ENCODE results near the gene CDH23. TPM values are rescaled to one million over a fixed set of nuclear protein-coding genes. Genes with fewer than 3 reads are reported as not detected.

The CDH23 gene
- total and polyA plus RNA-seq, 2 donors (not counting 1 experiment from before 2014, with no cell fraction given) = 0.37 to 0.89 TPM

DNA sequence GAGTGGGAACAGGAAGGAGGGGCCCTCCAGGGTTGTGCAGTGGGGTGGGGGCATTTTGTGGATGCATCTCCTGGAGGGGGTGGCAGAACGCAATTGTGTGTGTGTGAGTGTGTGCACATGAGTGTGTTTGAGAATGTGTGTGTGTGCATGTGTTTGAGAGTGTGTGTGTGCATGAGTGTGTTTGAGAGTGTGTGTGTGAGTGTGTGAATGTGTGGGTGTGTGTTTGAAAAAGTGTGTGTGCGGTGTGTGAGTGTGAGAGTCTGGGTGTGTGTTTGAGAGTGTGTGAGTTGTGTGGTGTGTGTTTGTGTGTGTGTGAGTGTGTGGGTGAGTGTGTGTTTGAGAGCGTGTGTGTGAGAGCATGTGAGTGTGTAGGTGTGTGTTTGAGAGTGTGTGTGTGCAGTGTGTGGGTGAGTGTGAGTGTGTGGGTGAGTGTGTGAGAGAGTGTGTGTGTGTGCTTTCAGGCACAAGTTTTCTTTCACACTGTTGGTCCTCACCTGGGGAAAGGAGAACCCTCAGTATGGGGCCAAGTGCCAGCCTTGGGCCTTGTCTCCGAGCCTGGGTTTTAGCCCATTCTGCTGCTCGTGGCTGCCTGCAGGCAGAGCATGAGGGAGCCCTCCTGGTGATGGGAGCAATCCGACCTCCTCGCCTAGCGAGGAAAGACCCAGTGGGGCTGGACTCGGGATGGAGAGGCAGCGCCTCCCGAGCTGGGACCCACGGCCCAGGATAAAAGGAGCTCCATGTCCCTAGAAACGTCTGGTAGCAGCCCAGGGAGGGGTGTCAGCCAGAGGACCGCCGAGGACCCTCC, 35.6 kb downstream of the CDH23 start:
- H3K27me3 Mint-ChIP-seq = peaks cover 19% of the 10 kb centered on the region
- no peak for DNase-seq
- Histone ChIP-seq H3K9me3 (ENCODE audit: control extremely low read depth in 1 of 3, control insufficient read depth in 2 of 3, insufficient read depth in 1 of 3, low read length in 2 of 3) (peaks cover 0 to 4% (median 0%) of the 10 kb centered on the region in 3 donors), H4K20me1 (ENCODE audit: control insufficient read depth, insufficient read depth, low read length, poor library complexity, severe bottlenecking) (no peaks in the 10 kb centered on the region), H3K36me3 (replicated peaks in 1 of 2; ENCODE audit: control extremely low read depth in 1 of 2, control insufficient read depth in 1 of 2, extremely low read depth in 1 of 2, insufficient read depth in 2 of 2, low read length in 1 of 2) (no peaks in the 10 kb centered on the region), H3K4me1 (ENCODE audit: control insufficient read depth in 2 of 2, insufficient read depth in 2 of 2, low read length in 2 of 2) (no peaks in the 10 kb centered on the region), H3K4me2 (replicated peaks; ENCODE audit: low read depth, low read length, poor library complexity, severe bottlenecking) (no peak overlapping the region), H3K27ac (ENCODE audit: low read length in 2 of 2) (no peak overlapping the region), H3K27me3 (replicated peaks in 1 of 4; ENCODE audit: control extremely low read depth in 1 of 4, control insufficient read depth in 3 of 4, insufficient read depth in 4 of 4, low read length in 3 of 4) (no peaks in the 10 kb centered on the region), H3K79me2 (ENCODE audit: control insufficient read depth, insufficient read depth, low read length) (no peaks in the 10 kb centered on the region), H3K4me3 (ENCODE audit: control extremely low read depth in 1 of 5, extremely low read depth in 1 of 5, insufficient read depth in 1 of 5, low read depth in 2 of 5, low read length in 4 of 5) (no peak overlapping the region), H2AFZ (ENCODE audit: insufficient read depth, low read depth, low read length, poor library complexity, severe bottlenecking) (no peak overlapping the region), H3K9ac (ENCODE audit: low read length) (no peak overlapping the region)
- CTCF ChIA-PET = interaction anchor here (1.0 kb wide), 1 partner anchor 48 kb away, joined by 3 read pairs; no protein-coding TSS in a partner anchor
- intact Hi-C loops (cut with micrococcal nuclease) = no loop called here
- H3K27ac Mint-ChIP-seq = no peak overlapping the region
- no peak overlapping the region for H3K4me3 Mint-ChIP-seq
- ATAC-seq (ENCODE audit: low read depth) = no peak
- POLR2A ChIA-PET = no interaction called here
- H3K4me1 Mint-ChIP-seq = no peaks in the 10 kb centered on the region
- TF ChIP-seq EZH2 (IDR thresholded peaks at IDR 0.05; ENCODE audit: borderline replicate concordance, insufficient read depth, low read depth, low read length, poor library complexity, severe bottlenecking) = no peak
- TF ChIP-seq, protein P1, sequence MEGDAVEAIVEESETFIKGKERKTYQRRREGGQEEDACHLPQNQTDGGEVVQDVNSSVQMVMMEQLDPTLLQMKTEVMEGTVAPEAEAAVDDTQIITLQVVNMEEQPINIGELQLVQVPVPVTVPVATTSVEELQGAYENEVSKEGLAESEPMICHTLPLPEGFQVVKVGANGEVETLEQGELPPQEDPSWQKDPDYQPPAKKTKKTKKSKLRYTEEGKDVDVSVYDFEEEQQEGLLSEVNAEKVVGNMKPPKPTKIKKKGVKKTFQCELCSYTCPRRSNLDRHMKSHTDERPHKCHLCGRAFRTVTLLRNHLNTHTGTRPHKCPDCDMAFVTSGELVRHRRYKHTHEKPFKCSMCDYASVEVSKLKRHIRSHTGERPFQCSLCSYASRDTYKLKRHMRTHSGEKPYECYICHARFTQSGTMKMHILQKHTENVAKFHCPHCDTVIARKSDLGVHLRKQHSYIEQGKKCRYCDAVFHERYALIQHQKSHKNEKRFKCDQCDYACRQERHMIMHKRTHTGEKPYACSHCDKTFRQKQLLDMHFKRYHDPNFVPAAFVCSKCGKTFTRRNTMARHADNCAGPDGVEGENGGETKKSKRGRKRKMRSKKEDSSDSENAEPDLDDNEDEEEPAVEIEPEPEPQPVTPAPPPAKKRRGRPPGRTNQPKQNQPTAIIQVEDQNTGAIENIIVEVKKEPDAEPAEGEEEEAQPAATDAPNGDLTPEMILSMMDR (IDR thresholded peaks at IDR 0.05) = no peak
- no peaks in the 10 kb centered on the region for H3K9me3 Mint-ChIP-seq (ENCODE audit: insufficient read depth)
- WGBS (ENCODE audit: insufficient coverage) = 80% methylated on average over 15 of the region's 15 CpGs
